Uterus (tissue), 4 donors: ENCODE measurements around the gene GSK3B. TPM values are rescaled to one million over a fixed set of nuclear protein-coding genes. Genes with fewer than 3 reads are reported as not detected.

ENCODE experiments used
- DNase-seq, 2 donors: peaks; one replicate each; pipeline ENCODE4 v3.0.0-alpha.2; 2019 to 2020
- H3K27ac ChIP-seq, 2 donors: fragments of 200-600 bp; sonication (generic); 1 replicate in 1 of 2; 2 replicates in 1 of 2; pipeline ENCODE4 v1.5.1; 2016 to 2018
- H3K27me3 ChIP-seq, 2 donors: fragments of 200-600 bp; sonication (generic); one replicate each; pipeline ENCODE4 v1.5.1; 2018 to 2019; ENCODE audit warnings: control low read depth in 1 of 2
- H3K36me3 ChIP-seq, 2 donors: fragments of 200-600 bp; sonication (generic); one replicate each; pipeline ENCODE4 v1.5.1; 2019; ENCODE audit warnings: control low read depth in 1 of 2
- H3K4me1 ChIP-seq, 2 donors: fragments of 200-600 bp; sonication (generic); one replicate each; pipeline ENCODE4 v1.5.1; 2018 to 2019; ENCODE audit warnings: control low read depth in 1 of 2
- H3K4me3 ChIP-seq, 2 donors: fragments of 200-600 bp; sonication (generic); 1 replicate in 1 of 2; 2 replicates in 1 of 2; pipeline ENCODE4 v1.5.1; 2018 to 2019; ENCODE audit warnings: mild to moderate bottlenecking in 1 of 2
- H3K9me3 ChIP-seq, 2 donors: fragments of 200-600 bp; sonication (generic); one replicate each; pipeline ENCODE4 v1.5.1; 2019; ENCODE audit warnings: control low read depth in 1 of 2
- CTCF ChIP-seq, 4 experiments: fragments of 200-600 bp in 2 of 4; fragments of 450-650 bp in 2 of 4; sonication (generic) in 2 of 4; IDR thresholded peaks; one replicate each; pipeline ENCODE4 v1.5.1; 2016 to 2019; ENCODE audit warnings: antibody characterized with exemption in 4 of 4, mild to moderate bottlenecking in 2 of 4, moderate library complexity in 1 of 4
- POLR2A ChIP-seq, 2 donors: fragments of 450-650 bp; IDR thresholded peaks; one replicate each; pipeline ENCODE4 v1.6.1; 2016; ENCODE audit warnings: antibody characterized with exemption in 2 of 2, mild to moderate bottlenecking in 1 of 2, moderate library complexity in 1 of 2
- intact Hi-C: fragments of 100-400 bp; cut with DNase I; formaldehyde crosslinking; loops from one replicate; pipeline ENCODE4 v1.15.1; 2023; ENCODE audit warnings: low total_unique reads
- total RNA-seq, 4 donors: library from RNA; depleted of rRNA in 3 of 4; stranded (reverse); fragments of >200 nt in 3 of 4; gene quantifications; one replicate each; pipeline versions ENCODE4 v1.1.0 to v1.2.4, GENCODE V29; 2014 to 2023
- donor health status: DM: yes; HTN: yes; CAD: no.

Gene GSK3B
- total RNA-seq, 4 donors from 2014 or later: 13.5 to 53.8 (median 31.3) TPM

- no peaks in the 10 kb centered on the region for H3K9me3 ChIP-seq
- DNase-seq: no peak
- intact Hi-C loops: no loop called here
These were observed 161.0 kb downstream of the GSK3B start for GRCh38 chr3:119933207-119933606.

GRCh38 chr3:119930286-119930685 is 164.0 kb downstream of the GSK3B start:
- intact Hi-C loops: no loop called here
- Histone ChIP-seq H3K9me3 (no peaks in the 10 kb centered on the region), H3K4me1 (no peaks in the 10 kb centered on the region), H3K4me3 (no peak overlapping the region), H3K36me3 (no peaks in the 10 kb centered on the region), H3K27me3 (no peaks in the 10 kb centered on the region), H3K27ac (no peak overlapping the region)
- DNase-seq: no peak
- TF ChIP-seq CTCF (IDR thresholded peaks at IDR 0.05) (no peak), POLR2A (IDR thresholded peaks at IDR 0.05) (no peak)

More at GRCh38 chr3:119933207-119933606, 161.0 kb downstream of the GSK3B start:
- TF ChIP-seq CTCF (IDR thresholded peaks at IDR 0.05) (no peak), POLR2A (IDR thresholded peaks at IDR 0.05) (no peak)
- Histone ChIP-seq H3K27me3 (no peaks in the 10 kb centered on the region), H3K27ac (no peak overlapping the region), H3K4me3 (no peak overlapping the region), H3K4me1 (no peaks in the 10 kb centered on the region), H3K36me3 (no peaks in the 10 kb centered on the region)

GRCh38 chr3:119927190-119927589 is 167.1 kb downstream of the GSK3B start:
- TF ChIP-seq POLR2A (IDR thresholded peaks at IDR 0.05) (no peak), CTCF (IDR thresholded peaks at IDR 0.05) (no peak)
- H3K9me3 ChIP-seq: no peaks in the 10 kb centered on the region
- H3K4me1 ChIP-seq: peaks cover 0 to 8% of the 10 kb centered on the region in 2 donors
- no peaks in the 10 kb centered on the region for H3K36me3 ChIP-seq
- no peak overlapping the region for H3K4me3 ChIP-seq
- intact Hi-C loops: no loop called here
- no peak for DNase-seq
- H3K27ac ChIP-seq: no peak overlapping the region
- no peaks in the 10 kb centered on the region for H3K27me3 ChIP-seq

- TF ChIP-seq POLR2A (IDR thresholded peaks at IDR 0.05) (no peak), CTCF (IDR thresholded peaks at IDR 0.05) (no peak)
- H3K27ac ChIP-seq: no peak overlapping the region
- DNase-seq: no peak
- intact Hi-C loops: no loop called here
- no peaks in the 10 kb centered on the region for H3K27me3 ChIP-seq
- no peaks in the 10 kb centered on the region for H3K36me3 ChIP-seq
- H3K4me1 ChIP-seq: peaks cover 0 to 8% of the 10 kb centered on the region in 2 donors
- no peak overlapping the region for H3K4me3 ChIP-seq
- no peaks in the 10 kb centered on the region for H3K9me3 ChIP-seq
These were observed 169.8 kb downstream of the GSK3B start for GRCh38 chr3:119924111-119925094.
